ENCODE data around the gene RADX. TPM values are rescaled to one million over a fixed set of nuclear protein-coding genes. Genes with fewer than 3 reads are reported as not detected.

Gene RADX
- total and polyA plus RNA-seq, 2 of the 13 experiments (the other 11 are each of a cell fraction or from before 2014, with no cell fraction given) = 1.1 to 2.7 TPM

DNA sequence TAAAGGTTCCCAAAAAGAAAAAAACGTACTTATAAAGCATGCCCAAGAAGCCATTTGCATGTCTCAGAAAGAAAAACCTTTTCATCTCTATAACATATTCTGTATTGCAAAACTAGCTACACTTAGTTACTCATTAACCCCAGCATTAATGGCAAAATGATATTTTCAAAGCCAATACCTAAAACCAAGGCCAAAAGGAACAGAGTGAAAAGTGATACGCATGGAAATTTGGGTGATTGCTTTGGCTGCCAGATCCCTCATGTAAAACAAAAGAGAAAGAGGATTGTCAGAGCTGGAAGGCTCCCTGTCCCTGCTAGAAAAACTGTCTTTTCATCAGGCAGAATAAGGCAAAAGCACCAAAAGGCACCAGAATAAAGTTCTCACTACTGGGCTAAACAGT, 46.8 kb upstream of the RADX start (continued):
- TF ChIP-seq, protein P1, sequence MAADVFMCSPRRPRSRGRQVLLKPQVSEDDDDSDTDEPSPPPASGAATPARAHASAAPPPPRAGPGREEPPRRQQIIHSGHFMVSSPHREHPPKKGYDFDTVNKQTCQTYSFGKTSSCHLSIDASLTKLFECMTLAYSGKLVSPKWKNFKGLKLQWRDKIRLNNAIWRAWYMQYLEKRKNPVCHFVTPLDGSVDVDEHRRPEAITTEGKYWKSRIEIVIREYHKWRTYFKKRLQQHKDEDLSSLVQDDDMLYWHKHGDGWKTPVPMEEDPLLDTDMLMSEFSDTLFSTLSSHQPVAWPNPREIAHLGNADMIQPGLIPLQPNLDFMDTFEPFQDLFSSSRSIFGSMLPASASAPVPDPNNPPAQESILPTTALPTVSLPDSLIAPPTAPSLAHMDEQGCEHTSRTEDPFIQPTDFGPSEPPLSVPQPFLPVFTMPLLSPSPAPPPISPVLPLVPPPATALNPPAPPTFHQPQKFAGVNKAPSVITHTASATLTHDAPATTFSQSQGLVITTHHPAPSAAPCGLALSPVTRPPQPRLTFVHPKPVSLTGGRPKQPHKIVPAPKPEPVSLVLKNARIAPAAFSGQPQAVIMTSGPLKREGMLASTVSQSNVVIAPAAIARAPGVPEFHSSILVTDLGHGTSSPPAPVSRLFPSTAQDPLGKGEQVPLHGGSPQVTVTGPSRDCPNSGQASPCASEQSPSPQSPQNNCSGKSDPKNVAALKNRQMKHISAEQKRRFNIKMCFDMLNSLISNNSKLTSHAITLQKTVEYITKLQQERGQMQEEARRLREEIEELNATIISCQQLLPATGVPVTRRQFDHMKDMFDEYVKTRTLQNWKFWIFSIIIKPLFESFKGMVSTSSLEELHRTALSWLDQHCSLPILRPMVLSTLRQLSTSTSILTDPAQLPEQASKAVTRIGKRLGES (CRISPR knock-in tag; IDR thresholded peaks at IDR 0.05; ENCODE audit: borderline replicate concordance) = no peak
- TF ChIP-seq, protein P2, sequence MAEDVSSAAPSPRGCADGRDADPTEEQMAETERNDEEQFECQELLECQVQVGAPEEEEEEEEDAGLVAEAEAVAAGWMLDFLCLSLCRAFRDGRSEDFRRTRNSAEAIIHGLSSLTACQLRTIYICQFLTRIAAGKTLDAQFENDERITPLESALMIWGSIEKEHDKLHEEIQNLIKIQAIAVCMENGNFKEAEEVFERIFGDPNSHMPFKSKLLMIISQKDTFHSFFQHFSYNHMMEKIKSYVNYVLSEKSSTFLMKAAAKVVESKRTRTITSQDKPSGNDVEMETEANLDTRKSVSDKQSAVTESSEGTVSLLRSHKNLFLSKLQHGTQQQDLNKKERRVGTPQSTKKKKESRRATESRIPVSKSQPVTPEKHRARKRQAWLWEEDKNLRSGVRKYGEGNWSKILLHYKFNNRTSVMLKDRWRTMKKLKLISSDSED (CRISPR knock-in tag; IDR thresholded peaks at IDR 0.05) = no peak
- TF ChIP-seq, protein P3, sequence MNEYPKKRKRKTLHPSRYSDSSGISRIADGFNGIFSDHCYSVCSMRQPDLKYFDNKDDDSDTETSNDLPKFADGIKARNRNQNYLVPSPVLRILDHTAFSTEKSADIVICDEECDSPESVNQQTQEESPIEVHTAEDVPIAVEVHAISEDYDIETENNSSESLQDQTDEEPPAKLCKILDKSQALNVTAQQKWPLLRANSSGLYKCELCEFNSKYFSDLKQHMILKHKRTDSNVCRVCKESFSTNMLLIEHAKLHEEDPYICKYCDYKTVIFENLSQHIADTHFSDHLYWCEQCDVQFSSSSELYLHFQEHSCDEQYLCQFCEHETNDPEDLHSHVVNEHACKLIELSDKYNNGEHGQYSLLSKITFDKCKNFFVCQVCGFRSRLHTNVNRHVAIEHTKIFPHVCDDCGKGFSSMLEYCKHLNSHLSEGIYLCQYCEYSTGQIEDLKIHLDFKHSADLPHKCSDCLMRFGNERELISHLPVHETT (CRISPR knock-in tag; conservative IDR thresholded peaks at IDR 0.05) = no peak
- TF ChIP-seq ARID2 (CRISPR knock-in tag; IDR thresholded peaks at IDR 0.05; ENCODE audit: borderline replicate concordance) = no peak
- TF ChIP-seq, protein P4, sequence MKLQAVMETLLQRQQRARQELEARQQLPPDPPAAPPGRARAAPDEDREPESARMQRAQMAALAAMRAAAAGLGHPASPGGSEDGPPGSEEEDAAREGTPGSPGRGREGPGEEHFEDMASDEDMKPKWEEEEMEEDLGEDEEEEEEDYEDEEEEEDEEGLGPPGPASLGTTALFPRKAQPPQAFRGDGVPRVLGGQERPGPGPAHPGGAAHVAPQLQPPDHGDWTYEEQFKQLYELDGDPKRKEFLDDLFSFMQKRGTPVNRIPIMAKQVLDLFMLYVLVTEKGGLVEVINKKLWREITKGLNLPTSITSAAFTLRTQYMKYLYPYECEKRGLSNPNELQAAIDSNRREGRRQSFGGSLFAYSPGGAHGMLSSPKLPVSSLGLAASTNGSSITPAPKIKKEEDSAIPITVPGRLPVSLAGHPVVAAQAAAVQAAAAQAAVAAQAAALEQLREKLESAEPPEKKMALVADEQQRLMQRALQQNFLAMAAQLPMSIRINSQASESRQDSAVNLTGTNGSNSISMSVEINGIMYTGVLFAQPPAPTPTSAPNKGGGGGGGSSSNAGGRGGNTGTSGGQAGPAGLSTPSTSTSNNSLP (IDR thresholded peaks at IDR 0.05; ENCODE audit: low read depth, low read length) = no peak
- TF ChIP-seq, protein P5, sequence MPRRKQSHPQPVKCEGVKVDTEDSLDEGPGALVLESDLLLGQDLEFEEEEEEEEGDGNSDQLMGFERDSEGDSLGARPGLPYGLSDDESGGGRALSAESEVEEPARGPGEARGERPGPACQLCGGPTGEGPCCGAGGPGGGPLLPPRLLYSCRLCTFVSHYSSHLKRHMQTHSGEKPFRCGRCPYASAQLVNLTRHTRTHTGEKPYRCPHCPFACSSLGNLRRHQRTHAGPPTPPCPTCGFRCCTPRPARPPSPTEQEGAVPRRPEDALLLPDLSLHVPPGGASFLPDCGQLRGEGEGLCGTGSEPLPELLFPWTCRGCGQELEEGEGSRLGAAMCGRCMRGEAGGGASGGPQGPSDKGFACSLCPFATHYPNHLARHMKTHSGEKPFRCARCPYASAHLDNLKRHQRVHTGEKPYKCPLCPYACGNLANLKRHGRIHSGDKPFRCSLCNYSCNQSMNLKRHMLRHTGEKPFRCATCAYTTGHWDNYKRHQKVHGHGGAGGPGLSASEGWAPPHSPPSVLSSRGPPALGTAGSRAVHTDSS (CRISPR knock-in tag; conservative IDR thresholded peaks at IDR 0.05) = no peak
- no peak for TF ChIP-seq SMAD3 (CRISPR knock-in tag; IDR thresholded peaks at IDR 0.05)
- TF ChIP-seq ADNP (CRISPR knock-in tag; IDR thresholded peaks at IDR 0.05) = no peak
- TF ChIP-seq HNRNPH1 (optimal IDR thresholded peaks at IDR 0.05; ENCODE audit: low read depth, low read length) = no peak
